Ectodermal cell (in vitro differentiated cells): Measurements from ENCODE around the gene OVCH1. TPM values are rescaled to one million over a fixed set of nuclear protein-coding genes. Genes with fewer than 3 reads are reported as not detected.

Source experiments
- H3K27ac ChIP-seq: 2 replicates; pipeline ENCODE4 v1.7.0; 2013; ENCODE audit warnings: mild to moderate bottlenecking, low read depth, low read length; ENCODE audit not compliant: insufficient read depth, poor library complexity, severe bottlenecking
- H3K27me3 ChIP-seq: 2 replicates; pipeline ENCODE4 v1.7.0; 2013; ENCODE audit warnings: mild to moderate bottlenecking, low read length; ENCODE audit not compliant: insufficient read depth, control insufficient read depth, poor library complexity, severe bottlenecking
- H3K36me3 ChIP-seq: one replicate; pipeline ENCODE4 v1.7.0; 2013; ENCODE audit warnings: low read length; ENCODE audit not compliant: control insufficient read depth, insufficient read depth
- H3K4me1 ChIP-seq: one replicate; pipeline ENCODE4 v1.7.0; 2013; ENCODE audit warnings: low read length; ENCODE audit not compliant: control insufficient read depth, insufficient read depth
- H3K4me3 ChIP-seq: 2 replicates; pipeline ENCODE4 v1.7.0; 2013; ENCODE audit warnings: low read depth, low read length, control low read depth; ENCODE audit not compliant: insufficient read depth
- H3K9me3 ChIP-seq: 2 replicates; pipeline ENCODE4 v1.7.0; 2013; ENCODE audit warnings: mild to moderate bottlenecking, low read length, moderate library complexity; ENCODE audit not compliant: control insufficient read depth
- WGBS, 2 experiments: methylation state at CpG; one replicate each; pipeline ENCODE4 v1.1.7; 2013; ENCODE audit warnings: missing lambda C conversion rate in 2 of 2; 5-methylcytosine and 5-hydroxymethylcytosine counted together
- polyA plus RNA-seq, 4 experiments: library from polyadenylated mRNA; stranded (reverse); fragments of 50-300 nt; gene quantifications; one replicate each; pipeline ENCODE4 v1.2.3, GENCODE V29; 2013

The OVCH1 gene
- not detected for polyA plus RNA-seq (2013, experiment 1 of 4)
- polyA plus RNA-seq (2013, experiment 2 of 4) = 0.07 TPM
- polyA plus RNA-seq (2013, experiment 3 of 4) = not detected
- polyA plus RNA-seq (2013, experiment 4 of 4) = not detected

GRCh38 chr12:29497588-29497987 lies at the start of gene OVCH1:
OVCH1 (minus strand) TSS chr12:29497686; CDS start chr12:29497686, 0 bp downstream.
- Histone ChIP-seq H3K36me3 (no peaks in the 10 kb centered on the region), H3K27me3 (no peaks in the 10 kb centered on the region)
- 94% methylated on average over 18 of the region's 18 CpGs for WGBS, 2 experiments

GRCh38 chr12:29547151-29547632 lies 49.7 kb upstream of the OVCH1 start:
- WGBS, 2 experiments = 63 to 67% methylated on average over 3 to 4 of the region's 4 CpGs
- H3K4me1 ChIP-seq = no peaks in the 10 kb centered on the region
- H3K4me3 ChIP-seq = no peak overlapping the region
- no peaks in the 10 kb centered on the region for H3K27me3 ChIP-seq
- H3K9me3 ChIP-seq = no peaks in the 10 kb centered on the region
- H3K27ac ChIP-seq = no peak overlapping the region
- H3K36me3 ChIP-seq = no peaks in the 10 kb centered on the region

More at GRCh38 chr12:29497588-29497987, at the start of gene OVCH1:
- H3K4me3 ChIP-seq = no peak within 1 kb of the TSS
- no peaks in the 10 kb centered on the region for H3K9me3 ChIP-seq
- H3K4me1 ChIP-seq = no peaks in the 10 kb centered on the region
- H3K27ac ChIP-seq = no peak within 1 kb of the TSS

GRCh38 chr12:29546000-29546399 lies 48.5 kb upstream of the OVCH1 start:
- WGBS, 2 experiments = 87 to 91% methylated on average over 2 of the region's 2 CpGs
- H3K36me3 ChIP-seq = no peaks in the 10 kb centered on the region
- H3K27ac ChIP-seq = no peak overlapping the region
- H3K27me3 ChIP-seq = no peaks in the 10 kb centered on the region
- no peaks in the 10 kb centered on the region for H3K4me1 ChIP-seq
- H3K4me3 ChIP-seq = no peak overlapping the region
- no peaks in the 10 kb centered on the region for H3K9me3 ChIP-seq

GRCh38 chr12:29545102-29545467 lies 47.6 kb upstream of the OVCH1 start:
- Histone ChIP-seq H3K4me1 (no peaks in the 10 kb centered on the region), H3K36me3 (no peaks in the 10 kb centered on the region), H3K27me3 (no peaks in the 10 kb centered on the region), H3K27ac (no peak overlapping the region), H3K4me3 (no peak overlapping the region), H3K9me3 (no peaks in the 10 kb centered on the region)
- 83 to 93% methylated on average over 4 of the region's 4 CpGs for WGBS, 2 experiments

GRCh38 chr12:29544428-29545101 lies 47.1 kb upstream of the OVCH1 start:
- H3K4me3 ChIP-seq = no peak overlapping the region
- H3K4me1 ChIP-seq = no peaks in the 10 kb centered on the region
- H3K36me3 ChIP-seq = no peaks in the 10 kb centered on the region
- H3K9me3 ChIP-seq = no peaks in the 10 kb centered on the region
- 90 to 98% methylated on average over 6 of the region's 6 CpGs for WGBS, 2 experiments
- H3K27ac ChIP-seq = no peak overlapping the region
- H3K27me3 ChIP-seq = no peaks in the 10 kb centered on the region

GRCh38 chr12:29543036-29543435 lies 45.5 kb upstream of the OVCH1 start:
- WGBS, 2 experiments = 95 to 100% methylated on average over 3 to 4 of the region's 4 CpGs
- no peaks in the 10 kb centered on the region for H3K27me3 ChIP-seq
- no peaks in the 10 kb centered on the region for H3K4me1 ChIP-seq
- H3K36me3 ChIP-seq = no peaks in the 10 kb centered on the region
- H3K9me3 ChIP-seq = no peaks in the 10 kb centered on the region
- no peak overlapping the region for H3K4me3 ChIP-seq
- H3K27ac ChIP-seq = no peak overlapping the region

GRCh38 chr12:29537298-29537697 lies 39.8 kb upstream of the OVCH1 start:
- Histone ChIP-seq H3K27me3 (no peaks in the 10 kb centered on the region), H3K36me3 (no peaks in the 10 kb centered on the region), H3K4me1 (no peaks in the 10 kb centered on the region), H3K4me3 (no peak overlapping the region), H3K9me3 (no peaks in the 10 kb centered on the region), H3K27ac (no peak overlapping the region)
- WGBS, 2 experiments = 95 to 98% methylated on average over 2 of the region's 2 CpGs

- Histone ChIP-seq H3K4me1 (no peaks in the 10 kb centered on the region), H3K4me3 (no peak overlapping the region), H3K27me3 (no peaks in the 10 kb centered on the region), H3K36me3 (no peaks in the 10 kb centered on the region), H3K9me3 (no peaks in the 10 kb centered on the region), H3K27ac (no peak overlapping the region)
- WGBS, 2 experiments = 97 to 100% methylated on average over 2 of the region's 2 CpGs
Measured at GRCh38 chr12:29534935-29535334, 37.4 kb upstream of the OVCH1 start.

- Histone ChIP-seq H3K27ac (no peak overlapping the region), H3K36me3 (no peaks in the 10 kb centered on the region), H3K27me3 (no peaks in the 10 kb centered on the region), H3K4me3 (no peak overlapping the region), H3K9me3 (no peaks in the 10 kb centered on the region), H3K4me1 (no peaks in the 10 kb centered on the region)
- 70 to 75% methylated on average over 4 of the region's 4 CpGs for WGBS, 2 experiments
Measured at GRCh38 chr12:29533815-29534489, 36.5 kb upstream of the OVCH1 start.

GRCh38 chr12:29531471-29531870 lies 34.0 kb upstream of the OVCH1 start:
- H3K36me3 ChIP-seq = no peaks in the 10 kb centered on the region
- WGBS, 2 experiments = 86% methylated on average over 1 of the region's 1 CpG; no CpG with 5 or more reads in 1 of the 2 experiments
- no peak overlapping the region for H3K4me3 ChIP-seq
- H3K4me1 ChIP-seq = no peaks in the 10 kb centered on the region
- no peaks in the 10 kb centered on the region for H3K9me3 ChIP-seq
- H3K27me3 ChIP-seq = no peaks in the 10 kb centered on the region
- no peak overlapping the region for H3K27ac ChIP-seq
